BLaER1 treated with 17β-estradiol and CSF1 and Interleukin-3, amounts not matched to agents 10 nM and 100 nM (cell line): Measurements from ENCODE around the gene CD99.
A peak's percentile ranks its signal among the peaks of the same experiment; 100 is the strongest.

Experiments used
- H3K27ac ChIP-seq, 11 experiments: shearing (Covaris generic); formaldehyde crosslinking; 2 replicates each; pipeline ENCODE4 v1.8.1; 2022
- H3K27me3 ChIP-seq, 11 experiments: shearing (Covaris generic); formaldehyde crosslinking; 2 replicates each; pipeline ENCODE4 v1.8.1; 2022
- H3K36me3 ChIP-seq, 11 experiments: shearing (Covaris generic); formaldehyde crosslinking; 2 replicates each; pipeline ENCODE4 v1.8.1; 2022
- H3K4me1 ChIP-seq, 10 experiments: shearing (Covaris generic); formaldehyde crosslinking; 2 replicates each; pipeline ENCODE4 v1.8.1; 2022
- H3K4me2 ChIP-seq, 11 experiments: shearing (Covaris generic); formaldehyde crosslinking; 2 replicates each; pipeline ENCODE4 v1.8.1; 2022
- H3K4me3 ChIP-seq, 10 experiments: shearing (Covaris generic); formaldehyde crosslinking; 2 replicates each; pipeline ENCODE4 v1.8.1; 2022
- H3K9ac ChIP-seq, 11 experiments: shearing (Covaris generic); formaldehyde crosslinking; 2 replicates each; pipeline ENCODE4 v1.8.1; 2022
- H3K9me3 ChIP-seq, 11 experiments: shearing (Covaris generic); formaldehyde crosslinking; replicated peaks in 1 of 11; 2 replicates each; pipeline ENCODE4 v1.8.1; 2022
- H4K20me1 ChIP-seq, 11 experiments: shearing (Covaris generic); formaldehyde crosslinking; 2 replicates each; pipeline ENCODE4 v1.8.1; 2022
- Cebpa-rat ChIP-seq, 11 experiments: shearing (Covaris generic); IDR thresholded peaks; 2 replicates each; pipeline ENCODE4 v1.8.1; 2022

Gene CD99

DNA sequence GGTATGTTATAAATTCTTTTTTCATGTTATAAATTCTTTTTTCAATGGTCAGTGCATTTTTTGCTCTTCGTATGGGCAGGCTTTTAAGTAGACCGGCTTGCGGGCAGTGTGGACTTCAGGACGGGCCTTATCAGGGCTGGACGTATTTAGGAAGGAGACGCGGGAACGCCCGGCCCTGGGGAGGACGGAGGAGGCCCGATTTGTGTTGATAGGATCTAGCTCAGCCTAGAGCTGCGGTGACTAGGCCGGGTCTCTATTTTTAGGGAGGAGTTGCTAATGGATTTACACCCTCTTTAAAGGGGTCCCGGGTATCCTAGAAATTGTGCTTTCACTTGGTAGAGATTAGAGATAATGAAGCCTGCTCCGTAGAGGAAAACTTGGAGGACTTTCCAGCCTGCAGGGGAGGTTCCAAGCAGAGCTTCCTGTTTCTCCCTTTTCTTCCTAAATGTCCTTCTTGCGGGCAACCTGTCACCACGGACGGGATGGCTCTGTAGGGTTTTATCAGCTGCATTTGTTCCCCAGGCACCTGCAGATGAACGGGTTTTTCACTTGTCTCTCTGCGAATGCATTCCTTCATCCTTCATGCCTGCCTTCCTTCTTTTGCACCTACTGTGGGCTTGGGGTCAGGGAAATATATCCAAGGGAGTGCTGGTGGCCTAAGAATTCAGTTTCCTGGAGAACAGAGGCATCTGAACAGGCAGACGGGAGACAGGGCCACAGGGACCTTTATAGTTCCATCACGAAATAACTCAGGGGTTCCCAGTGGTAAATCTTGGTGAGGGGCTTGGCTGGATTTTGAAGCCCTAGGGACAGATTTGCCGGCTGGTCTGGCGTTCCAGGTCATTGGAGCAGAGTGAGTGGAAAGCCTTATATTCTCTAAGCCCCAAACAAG, 1.4 kb downstream of the CD99 start:
- no peaks in the 10 kb centered on the region for H3K27me3 ChIP-seq
- H3K9me3 ChIP-seq, result no peaks in the 10 kb centered on the region
- H3K36me3 ChIP-seq, result peaks cover 0 to 6% (median 0%) of the 10 kb centered on the region in 11 experiments; a peak in 2 of 22 replicates
- no peak for TF ChIP-seq Cebpa-rat (IDR thresholded peaks at IDR 0.05)
- peak overlapping the region; percentile 89 to 99 (median 96) for H3K4me2 ChIP-seq
- peaks cover 40 to 61% (median 53%) of the 10 kb centered on the region in 10 experiments for H3K4me1 ChIP-seq
- peak overlapping the region; percentile 95 to 99 (median 97) for H3K9ac ChIP-seq
- H4K20me1 ChIP-seq, result peaks cover 8 to 40% (median 20%) of the 10 kb centered on the region in 11 experiments; a peak in 18 of 22 replicates
- peak overlapping the region; percentile 86 to 97 (median 94) for H3K27ac ChIP-seq
- H3K4me3 ChIP-seq, result peak overlapping the region; percentile 85 to 98 (median 96)

DNA sequence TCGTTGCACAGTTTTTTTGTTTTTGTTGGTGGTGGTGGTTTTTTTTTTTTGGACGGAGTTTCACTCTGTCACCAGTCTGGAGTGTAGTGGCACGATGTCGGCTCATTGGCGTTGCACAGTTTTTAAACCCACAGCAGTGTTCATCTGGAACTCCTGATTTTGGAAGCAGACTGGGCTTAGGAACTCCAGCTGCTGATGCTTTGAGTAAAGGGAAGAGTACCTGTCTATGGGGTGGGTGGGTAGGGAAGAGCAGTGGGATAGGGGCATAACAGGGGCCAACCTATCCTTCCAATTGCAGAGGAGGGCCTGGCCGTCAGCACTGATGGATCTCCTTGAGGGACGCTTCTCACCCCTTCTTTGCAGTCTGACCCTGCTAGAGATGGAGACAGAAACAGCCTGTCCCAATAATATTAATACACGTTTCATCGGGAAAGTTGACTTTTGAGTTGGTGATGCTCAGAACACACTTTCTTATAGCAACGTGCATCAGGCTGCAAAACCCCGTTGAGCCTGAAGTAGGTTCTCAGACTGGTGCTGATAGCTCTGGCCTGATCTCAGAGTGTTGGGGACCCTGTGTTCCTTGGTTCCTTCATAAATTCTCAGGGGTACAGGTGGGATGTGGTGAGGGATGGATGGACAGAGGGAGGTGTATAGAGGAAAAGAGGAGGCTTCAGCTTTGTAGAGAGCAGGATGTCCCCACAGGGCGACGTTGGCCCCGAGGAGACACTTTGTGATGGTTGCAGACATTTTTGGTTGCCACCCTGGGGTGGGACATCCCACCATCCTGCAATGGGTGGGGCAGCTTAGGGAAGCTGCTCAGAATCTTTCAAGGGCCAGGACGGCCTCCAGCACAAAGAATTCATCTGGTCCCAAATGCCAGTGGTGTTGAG, 2.3 kb downstream of the CD99 start:
- Histone ChIP-seq H3K4me3 (peak overlapping the region; percentile 85 to 98 (median 96)), H4K20me1 (peaks cover 13 to 49% (median 29%) of the 10 kb centered on the region in 11 experiments; a peak in 18 of 22 replicates), H3K36me3 (peaks cover 0 to 10% (median 0%) of the 10 kb centered on the region in 11 experiments; a peak in 6 of 22 replicates), H3K27ac (peak overlapping the region; percentile 86 to 97 (median 94); a peak in 21 of 22 replicates), H3K27me3 (no peaks in the 10 kb centered on the region), H3K9ac (peak overlapping the region; percentile 95 to 99 (median 97)), H3K4me1 (peaks cover 48 to 70% (median 62%) of the 10 kb centered on the region in 10 experiments), H3K4me2 (peak overlapping the region; percentile 89 to 99 (median 96)), H3K9me3 (no peaks in the 10 kb centered on the region)
- TF ChIP-seq Cebpa-rat (IDR thresholded peaks at IDR 0.05), result no peak

DNA sequence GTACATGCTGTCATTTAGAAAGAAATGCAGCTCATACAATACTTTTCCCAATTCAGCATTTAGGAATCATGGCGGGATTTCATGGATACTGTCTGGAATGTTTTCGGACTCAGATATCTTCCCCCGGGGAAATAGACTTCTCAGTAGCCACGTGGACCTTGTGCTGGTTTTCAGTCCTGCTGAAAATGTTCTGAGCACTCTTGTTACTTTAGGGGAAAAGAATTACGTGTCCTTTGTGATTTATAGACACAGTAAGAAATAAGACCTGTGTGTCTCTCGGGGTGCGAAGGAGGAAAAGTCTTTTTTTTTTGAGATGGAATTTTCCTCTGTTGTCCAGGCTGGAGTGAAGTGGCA, 3.8 kb downstream of the CD99 start:
- Histone ChIP-seq H3K4me3 (peak overlapping the region; percentile 33 to 98 (median 96); a peak in 17 of 20 replicates), H3K9me3 (peaks cover 0 to 1% (median 0%) of the 10 kb centered on the region in 11 experiments; a peak in 1 of 22 replicates), H3K4me2 (peak overlapping the region; percentile 89 to 99 (median 96)), H3K4me1 (peaks cover 64 to 83% (median 77%) of the 10 kb centered on the region in 10 experiments), H3K27ac (peak overlapping the region; percentile 73 to 97 (median 93)), H4K20me1 (peaks cover 24 to 64% (median 39%) of the 10 kb centered on the region in 11 experiments; a peak in 20 of 22 replicates), H3K27me3 (no peaks in the 10 kb centered on the region), H3K9ac (peak overlapping the region; percentile 74 to 99 (median 96); a peak in 21 of 22 replicates), H3K36me3 (peaks cover 4 to 25% (median 9%) of the 10 kb centered on the region in 11 experiments; a peak in 19 of 22 replicates)
- no peak for TF ChIP-seq Cebpa-rat (IDR thresholded peaks at IDR 0.05)

DNA sequence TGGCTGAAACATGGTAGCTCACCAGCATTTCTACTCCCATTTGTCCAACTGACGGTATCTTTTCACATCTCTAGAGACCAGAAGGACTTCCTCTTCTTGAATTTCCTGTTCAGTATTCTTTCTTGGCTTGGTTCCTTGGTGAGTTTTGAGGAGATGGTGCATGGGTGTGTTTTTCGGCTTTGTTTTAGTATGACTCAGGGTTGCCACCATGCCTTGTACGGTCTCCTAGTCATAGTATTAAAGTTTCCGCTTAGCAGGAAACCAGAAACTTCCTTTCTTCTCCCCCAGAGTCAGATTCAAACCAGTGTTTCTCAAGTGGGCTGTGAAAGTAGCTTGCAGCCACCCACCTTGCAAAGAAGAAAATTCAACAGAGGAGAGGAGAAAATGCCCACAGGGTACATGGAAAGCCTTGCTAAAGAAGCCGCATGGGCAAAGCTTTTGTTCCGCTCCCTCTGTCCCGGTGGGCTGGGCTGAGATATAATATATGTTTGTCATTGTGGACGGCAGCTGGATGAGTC, 5.7 kb downstream of the CD99 start:
- Histone ChIP-seq H3K27ac (peak overlapping the region; percentile 73 to 97 (median 93)), H3K4me3 (peak overlapping the region; percentile 33 to 95 (median 51); a peak in 19 of 20 replicates), H3K4me1 (peaks cover 78 to 92% (median 89%) of the 10 kb centered on the region in 10 experiments), H3K4me2 (peak overlapping the region; percentile 89 to 99 (median 96)), H3K27me3 (no peaks in the 10 kb centered on the region), H3K9ac (peak overlapping the region; percentile 59 to 99 (median 75); a peak in 21 of 22 replicates), H4K20me1 (peaks cover 34 to 83% (median 48%) of the 10 kb centered on the region in 11 experiments; a peak in 21 of 22 replicates), H3K9me3 (peaks cover 0 to 6% (median 0%) of the 10 kb centered on the region in 11 experiments; a peak in 2 of 22 replicates), H3K36me3 (peaks cover 11 to 32% (median 16%) of the 10 kb centered on the region in 11 experiments; a peak in 21 of 22 replicates)
- TF ChIP-seq Cebpa-rat (IDR thresholded peaks at IDR 0.05), result peak in 4 of 11 experiments; percentile 30 to 90 (median 58); a peak in 5 of 22 replicates

DNA sequence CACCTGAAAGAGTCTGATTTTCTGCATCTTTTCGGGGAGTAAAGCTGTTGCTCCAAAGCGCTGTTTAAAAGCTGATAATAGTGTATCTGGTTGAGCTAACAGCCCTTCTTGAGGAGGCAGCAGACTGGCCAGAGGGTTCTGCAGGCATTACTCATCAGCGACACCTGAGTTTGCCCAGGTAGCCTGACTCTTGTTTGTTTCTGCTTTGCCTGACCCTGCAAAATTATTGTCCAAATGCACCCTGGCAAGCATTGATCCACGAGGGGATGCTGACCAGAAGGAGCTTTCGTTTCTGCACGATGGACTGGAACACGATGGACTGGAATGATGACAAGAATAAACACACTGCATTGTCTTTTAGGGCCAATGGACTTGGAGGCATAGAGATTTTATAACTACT, 6.2 kb downstream of the CD99 start:
- Histone ChIP-seq H3K27me3 (no peaks in the 10 kb centered on the region), H3K9ac (peak overlapping the region; percentile 55 to 99 (median 75); a peak in 21 of 22 replicates), H3K4me2 (peak overlapping the region; percentile 89 to 99 (median 96)), H3K36me3 (peaks cover 11 to 32% (median 17%) of the 10 kb centered on the region in 11 experiments; a peak in 21 of 22 replicates), H3K27ac (peak overlapping the region; percentile 73 to 97 (median 93)), H3K4me1 (peaks cover 84 to 97% (median 94%) of the 10 kb centered on the region in 10 experiments), H4K20me1 (peaks cover 37 to 88% (median 51%) of the 10 kb centered on the region in 11 experiments; a peak in 21 of 22 replicates), H3K4me3 (peak overlapping the region; percentile 33 to 66 (median 51); a peak in 19 of 20 replicates), H3K9me3 (peaks cover 0 to 6% (median 0%) of the 10 kb centered on the region in 11 experiments; a peak in 2 of 22 replicates)
- no peak for TF ChIP-seq Cebpa-rat (IDR thresholded peaks at IDR 0.05)

DNA sequence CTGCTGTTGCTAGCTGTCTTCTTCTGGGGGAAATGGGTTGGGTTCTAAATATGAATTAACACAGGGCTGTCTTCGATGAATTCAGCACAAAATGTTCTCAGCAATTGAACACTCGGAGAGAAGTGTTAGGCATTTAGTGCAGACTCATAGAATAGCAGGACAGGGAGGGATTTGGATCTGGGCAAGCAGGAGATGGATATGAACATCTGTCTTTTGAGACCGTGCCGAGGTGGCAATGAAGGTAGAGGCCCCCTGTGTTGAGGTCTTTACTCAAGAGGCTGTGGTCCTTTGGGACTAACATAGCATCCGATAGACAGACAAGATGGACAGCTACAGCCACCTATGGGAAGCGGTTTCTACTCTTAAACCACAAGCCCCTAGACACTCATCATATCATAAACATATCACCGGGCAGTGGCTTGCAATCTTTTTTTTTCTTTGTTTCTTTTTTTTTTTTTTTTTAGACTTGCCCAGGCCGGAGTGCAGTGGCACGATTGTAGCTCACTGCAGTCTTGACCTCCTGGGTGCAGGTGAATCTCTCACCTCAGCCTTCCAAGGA, 6.7 kb downstream of the CD99 start:
- Histone ChIP-seq H3K27ac (peak overlapping the region; percentile 73 to 97 (median 93); a peak in 21 of 22 replicates), H3K4me2 (peak overlapping the region; percentile 89 to 99 (median 96)), H3K36me3 (peaks cover 11 to 35% (median 22%) of the 10 kb centered on the region in 11 experiments; a peak in 21 of 22 replicates), H3K4me3 (peak overlapping the region; percentile 33 to 66 (median 51); a peak in 18 of 20 replicates), H3K9me3 (peaks cover 0 to 6% (median 0%) of the 10 kb centered on the region in 11 experiments; a peak in 2 of 22 replicates), H4K20me1 (peaks cover 36 to 89% (median 51%) of the 10 kb centered on the region in 11 experiments; a peak in 21 of 22 replicates), H3K27me3 (no peaks in the 10 kb centered on the region), H3K4me1 (peaks cover 89 to 98% (median 95%) of the 10 kb centered on the region in 10 experiments), H3K9ac (peak overlapping the region; percentile 55 to 99 (median 75); a peak in 21 of 22 replicates)
- TF ChIP-seq Cebpa-rat (IDR thresholded peaks at IDR 0.05), result no peak

DNA sequence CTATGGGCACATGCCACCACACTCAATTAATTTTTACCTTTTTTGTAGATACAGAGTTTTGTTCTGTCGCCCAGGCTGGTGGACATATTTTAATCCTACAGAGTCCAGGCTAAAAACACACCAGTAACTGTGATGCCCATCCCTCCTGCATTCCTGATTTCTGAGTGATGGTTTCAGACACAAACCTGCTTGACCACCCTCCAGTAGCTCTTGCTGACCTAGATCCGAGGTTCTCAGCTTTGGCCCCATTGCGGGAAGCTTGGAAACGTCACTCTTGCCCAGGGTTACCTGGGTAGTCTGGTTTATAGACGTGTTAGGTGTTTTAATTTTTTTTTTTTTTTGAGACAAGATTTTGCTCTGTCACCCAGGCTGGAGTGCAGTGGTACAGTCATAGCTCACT, 7.5 kb downstream of the CD99 start:
- peak overlapping the region in 9 of 10 experiments; percentile 39 to 66 (median 53); a peak in 13 of 20 replicates for H3K4me3 ChIP-seq
- peak overlapping the region; percentile 9 to 97 (median 93); a peak in 21 of 22 replicates for H3K27ac ChIP-seq
- H3K4me2 ChIP-seq, result peak overlapping the region; percentile 89 to 99 (median 96)
- H3K4me1 ChIP-seq, result peaks cover 93 to 98% (median 97%) of the 10 kb centered on the region in 10 experiments
- H3K9me3 ChIP-seq, result peaks cover 0 to 6% (median 0%) of the 10 kb centered on the region in 11 experiments; a peak in 2 of 22 replicates
- no peak for TF ChIP-seq Cebpa-rat (IDR thresholded peaks at IDR 0.05)
- peak overlapping the region in 10 of 11 experiments; percentile 55 to 99 (median 75); a peak in 19 of 22 replicates for H3K9ac ChIP-seq
- H3K27me3 ChIP-seq, result no peaks in the 10 kb centered on the region
- peaks cover 11 to 41% (median 24%) of the 10 kb centered on the region in 11 experiments; a peak in 21 of 22 replicates for H3K36me3 ChIP-seq
- peaks cover 37 to 92% (median 51%) of the 10 kb centered on the region in 11 experiments; a peak in 21 of 22 replicates for H4K20me1 ChIP-seq
